HG03064 (cell line): ENCODE data around the gene CORIN.

ENCODE experiments used
- ATAC-seq: cut with Tn5 transposase; IDR thresholded peaks from one replicate; pipeline ENCODE4 v1.9.1; 2021; ENCODE audit warnings: low read depth; ENCODE audit not compliant: unreplicated experiment

The CORIN gene

GRCh38 chr4:47835494-47835893 is 2.4 kb downstream of the CORIN start:
- ATAC-seq, result no peak

DNA sequence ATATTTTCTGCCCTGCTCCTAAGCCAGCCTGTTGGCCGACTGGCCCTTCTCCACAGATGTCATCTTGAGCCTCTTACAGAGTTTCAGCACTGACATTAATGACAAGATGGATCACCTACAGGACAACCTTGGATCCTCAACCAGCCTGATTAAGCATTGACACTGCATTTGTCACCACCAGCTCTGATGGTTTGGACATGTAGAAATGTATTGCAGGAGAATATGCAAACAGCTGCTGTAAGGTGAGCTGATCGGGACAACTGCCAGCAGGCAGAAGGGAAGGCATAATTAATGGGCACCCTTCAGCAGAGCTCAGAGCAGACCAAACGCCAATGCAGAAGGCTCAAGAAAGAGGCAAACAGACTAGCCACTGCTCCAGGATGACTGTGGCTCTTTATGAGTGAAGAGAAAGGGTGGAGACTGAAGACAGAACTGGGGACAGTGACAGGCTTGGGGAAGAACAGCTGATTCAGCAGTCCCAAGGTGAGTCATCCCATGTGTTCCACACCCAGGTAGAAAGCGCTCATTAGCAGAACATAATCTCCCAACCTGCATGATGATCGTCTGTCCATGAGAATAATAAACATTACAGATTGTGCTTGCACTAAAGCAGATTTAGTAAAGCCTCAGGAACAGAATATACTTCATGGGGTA is 6.7 kb downstream of the CORIN start:
- no peak for ATAC-seq

- no peak for ATAC-seq
Observed at GRCh38 chr4:47830265-47831025, 7.4 kb downstream of the CORIN start.

- no peak for ATAC-seq
Observed at GRCh38 chr4:47829438-47829837, 8.4 kb downstream of the CORIN start.

DNA sequence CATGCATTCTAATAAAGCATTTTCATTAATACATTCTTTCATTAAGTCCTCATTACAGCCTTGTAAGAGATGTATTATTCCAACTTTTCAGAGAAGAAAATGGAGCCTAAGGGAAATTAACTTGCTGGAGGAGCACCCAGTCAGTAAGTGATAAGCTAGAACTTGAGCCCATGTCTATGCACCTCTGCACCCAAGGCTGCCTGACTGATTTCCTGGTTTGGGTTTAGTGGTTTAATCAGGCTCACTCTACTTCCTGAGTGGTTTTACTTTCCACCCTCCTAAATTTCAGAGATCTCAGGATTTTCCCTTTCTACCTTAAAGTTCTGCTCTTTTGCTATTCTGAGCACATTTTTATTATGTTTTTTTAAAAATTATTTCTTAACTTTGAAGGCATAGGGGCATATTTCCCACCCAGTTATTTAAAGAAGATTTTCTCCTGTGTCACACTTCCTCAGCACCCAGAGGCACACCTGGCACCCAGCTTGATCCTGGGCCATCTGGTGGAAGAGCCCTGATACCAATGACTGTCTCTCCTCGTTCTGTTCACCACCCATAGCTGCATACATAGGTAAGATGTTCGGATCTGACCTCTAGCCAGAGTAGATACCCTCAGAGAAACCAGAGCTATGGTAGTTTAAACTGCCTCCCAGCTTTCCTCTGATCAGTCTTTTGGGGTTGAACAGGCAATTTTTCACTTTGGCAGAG is 10.4 kb downstream of the CORIN start:
- no peak for ATAC-seq

- no peak for ATAC-seq
Observed at GRCh38 chr4:47824840-47825239, 13.0 kb downstream of the CORIN start.

DNA sequence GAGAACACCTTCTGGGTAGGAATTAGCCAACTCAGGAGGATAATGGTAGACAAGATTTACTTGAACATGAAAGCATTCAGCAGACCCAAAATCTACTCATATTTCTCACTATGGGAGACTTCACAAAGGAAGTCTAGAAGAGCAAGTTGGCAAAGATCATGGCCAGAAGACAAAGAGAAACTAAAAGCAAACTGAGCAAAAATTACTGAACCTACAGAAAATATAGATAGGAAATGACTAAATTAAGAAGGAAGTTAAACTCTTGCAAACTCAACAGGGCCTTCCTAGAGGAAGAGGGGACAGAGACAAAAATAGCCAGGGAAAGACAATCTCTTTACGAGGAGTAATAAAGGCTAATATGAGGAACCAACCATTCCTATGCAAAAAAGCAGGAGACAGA is 18.7 kb downstream of the CORIN start:
- no peak for ATAC-seq

- no peak for ATAC-seq
Observed at GRCh38 chr4:47817275-47817674, 20.6 kb downstream of the CORIN start.

GRCh38 chr4:47816748-47817147 is 21.1 kb downstream of the CORIN start:
- no peak for ATAC-seq

DNA sequence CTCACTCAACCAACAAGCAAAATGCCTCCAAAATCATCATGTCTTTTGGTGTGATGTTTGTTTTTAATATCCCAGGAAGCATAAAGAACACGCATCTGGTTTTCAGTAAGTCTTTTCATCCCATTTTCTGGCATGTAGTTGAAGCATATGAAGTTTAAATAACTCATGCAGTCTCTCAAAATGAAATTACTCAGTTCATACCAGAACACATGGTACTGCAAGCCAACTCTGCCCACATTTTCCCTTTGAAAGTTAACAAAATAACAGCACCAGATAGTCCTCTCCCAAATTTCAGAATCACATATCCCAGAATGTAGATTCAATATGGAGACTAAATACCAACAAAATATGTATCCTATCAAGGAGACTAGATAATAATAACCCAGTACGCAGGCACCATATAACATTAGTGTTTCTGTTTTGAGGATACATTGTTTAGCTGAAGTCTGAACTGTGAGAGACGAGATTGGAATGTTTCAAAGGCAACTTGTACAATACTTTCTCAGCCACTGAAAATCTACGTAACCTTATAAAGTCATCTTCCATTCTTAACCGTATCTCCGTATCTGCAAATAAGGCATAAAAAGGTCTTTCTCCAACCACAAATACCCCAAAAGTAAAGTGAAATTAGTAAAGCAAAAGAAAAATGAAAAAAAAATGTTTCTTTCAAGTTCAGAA is 23.1 kb downstream of the CORIN start:
- ATAC-seq, result no peak

GRCh38 chr4:47809654-47810203 is 28.1 kb downstream of the CORIN start:
- no peak for ATAC-seq

GRCh38 chr4:47804598-47804997 is 33.3 kb downstream of the CORIN start:
- no peak for ATAC-seq

GRCh38 chr4:47801481-47802002 is 36.3 kb downstream of the CORIN start:
- ATAC-seq, result no peak

- ATAC-seq, result no peak
Observed at GRCh38 chr4:47798165-47798564, 39.7 kb downstream of the CORIN start.

GRCh38 chr4:47791965-47792364 is 45.9 kb downstream of the CORIN start:
- ATAC-seq, result no peak

DNA sequence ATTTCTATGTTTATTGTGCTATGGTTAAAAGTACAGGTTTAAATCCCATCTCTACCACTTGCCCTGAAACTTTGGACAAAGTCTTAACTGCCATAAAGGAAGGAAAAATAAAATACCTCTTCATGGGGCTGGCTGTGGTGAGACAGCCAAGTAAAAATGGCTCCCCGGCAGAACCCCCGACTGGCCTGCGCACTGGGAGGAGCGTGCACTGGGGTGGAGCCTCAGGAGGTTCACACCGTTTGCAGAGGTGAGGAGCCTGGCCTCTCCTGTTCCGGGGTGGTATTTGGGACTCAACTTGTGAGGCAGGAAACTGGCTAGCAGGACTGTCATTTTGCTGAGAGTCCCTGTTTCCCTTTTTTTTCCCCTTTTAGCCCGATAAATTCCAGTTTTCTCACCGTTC is 47.8 kb downstream of the CORIN start:
- ATAC-seq, result no peak

DNA sequence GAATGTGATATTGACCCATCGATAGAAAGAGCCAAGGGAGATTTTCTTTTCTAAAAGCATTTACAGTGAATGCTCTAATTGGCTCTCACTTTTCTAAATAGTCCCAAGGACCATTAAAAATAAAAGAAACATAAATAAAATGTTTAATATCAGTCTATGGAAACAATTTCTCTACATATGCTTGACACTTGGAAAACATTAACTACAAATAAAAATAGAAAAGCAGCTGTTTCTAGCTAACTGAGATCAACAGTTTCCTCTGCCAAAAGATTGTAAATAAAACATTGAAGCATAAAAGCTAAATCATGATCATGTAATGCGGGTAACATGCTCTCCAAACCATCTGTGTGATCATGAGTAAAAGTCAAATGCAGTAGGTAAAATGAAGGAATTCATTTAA is 49.7 kb downstream of the CORIN start:
- no peak for ATAC-seq

DNA sequence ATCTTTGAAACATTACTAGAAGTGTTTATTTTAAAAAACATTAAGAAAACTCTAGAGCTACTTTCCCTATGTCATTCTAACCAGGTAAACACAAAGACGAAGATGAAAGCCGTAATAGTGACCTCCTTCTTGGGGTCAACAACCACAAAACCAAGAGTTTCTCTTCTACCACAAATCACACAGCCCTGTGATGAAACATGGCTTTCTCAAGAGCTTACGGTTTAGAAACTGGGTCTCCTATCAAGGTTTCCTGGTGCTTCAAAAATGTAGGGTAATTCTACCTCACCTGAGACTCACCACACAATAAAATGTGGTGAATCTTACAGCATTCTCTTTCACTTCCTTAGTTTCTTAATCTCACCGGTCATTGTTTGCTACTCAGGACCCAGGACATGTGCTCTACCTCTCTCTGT is 50.9 kb downstream of the CORIN start:
- ATAC-seq, result no peak

- no peak for ATAC-seq
Observed at GRCh38 chr4:47785153-47785552, 52.7 kb downstream of the CORIN start.

GRCh38 chr4:47784222-47784621 is 53.6 kb downstream of the CORIN start:
- ATAC-seq, result no peak

- no peak for ATAC-seq
Observed at GRCh38 chr4:47776353-47776752, 61.5 kb downstream of the CORIN start.
